GM23338 (cell line): ENCODE measurements around the gene APMAP. TPM values are rescaled to one million over a fixed set of nuclear protein-coding genes. Genes with fewer than 3 reads are reported as not detected.

Experiments used
- ATAC-seq: fragments of 200-7000 bp; cut with Tn5 transposase; 3 replicates; pipeline ENCODE4 v1.9.1; 2020
- DNase-seq: peaks from one replicate; pipeline ENCODE4 v3.0.0-alpha.2; 2015; ENCODE audit warnings: low spot score
- H2AFZ ChIP-seq: fragments of 200-600 bp; sonication (generic); 2 replicates; pipeline ENCODE4 v1.8.0; 2016; ENCODE audit warnings: antibody characterized with exemption, mild to moderate bottlenecking, moderate library complexity
- H3F3A ChIP-seq: fragments of 200-600 bp; sonication (generic); replicated peaks from 2 replicates; pipeline ENCODE4 v1.8.0; 2017; ENCODE audit warnings: antibody characterized with exemption, mixed run types, low read depth
- H3K27ac ChIP-seq: fragments of 200-600 bp; sonication (generic); 2 replicates; pipeline ENCODE4 v1.6.1; 2016; ENCODE audit warnings: low read depth
- H3K27me3 ChIP-seq: fragments of 200-600 bp; sonication (generic); 2 replicates; pipeline ENCODE4 v1.8.0; 2016; ENCODE audit warnings: mild to moderate bottlenecking, mixed run types, moderate library complexity; ENCODE audit not compliant: insufficient read depth
- H3K36me3 ChIP-seq: fragments of 200-600 bp; sonication (generic); 2 replicates; pipeline ENCODE4 v1.8.0; 2016; ENCODE audit warnings: mild to moderate bottlenecking; ENCODE audit not compliant: insufficient read depth
- H3K4me1 ChIP-seq: fragments of 200-600 bp; sonication (generic); 2 replicates; pipeline ENCODE4 v1.8.0; 2016; ENCODE audit warnings: mild to moderate bottlenecking, moderate library complexity; ENCODE audit not compliant: insufficient read depth
- H3K4me2 ChIP-seq: fragments of 200-600 bp; sonication (generic); 2 replicates; pipeline ENCODE4 v1.7.1; 2017; ENCODE audit warnings: mixed run types
- H3K4me3 ChIP-seq: fragments of 200-600 bp; sonication (generic); 2 replicates; pipeline ENCODE4 v1.6.1; 2016; ENCODE audit warnings: mixed run types
- H3K79me2 ChIP-seq: fragments of 200-600 bp; sonication (generic); replicated peaks from 2 replicates; pipeline ENCODE4 v1.8.0; 2017; ENCODE audit warnings: mild to moderate bottlenecking; ENCODE audit not compliant: insufficient read depth
- H3K9me2 ChIP-seq: fragments of 200-600 bp; sonication (generic); 2 replicates; pipeline ENCODE4 v1.8.0; 2017; ENCODE audit not compliant: insufficient read depth
- H4K20me1 ChIP-seq: fragments of 200-600 bp; sonication (generic); replicated peaks from 2 replicates; pipeline ENCODE4 v1.8.0; 2017; ENCODE audit warnings: mild to moderate bottlenecking; ENCODE audit not compliant: insufficient read depth
- H3K27ac Mint-ChIP-seq: 2 replicates; pipeline ENCODE4 v1.8.0; 2020; ENCODE audit warnings: inconsistent platforms, mild to moderate bottlenecking, moderate library complexity, mixed read lengths
- H3K27me3 Mint-ChIP-seq: 3 replicates; pipeline ENCODE4 v1.8.0; 2022; ENCODE audit warnings: low read depth, mild to moderate bottlenecking, moderate library complexity, mixed read lengths, inconsistent platforms; ENCODE audit not compliant: insufficient read depth, poor library complexity
- H3K36me3 Mint-ChIP-seq: 3 replicates; pipeline ENCODE4 v1.8.0; 2021; ENCODE audit warnings: low read depth, mild to moderate bottlenecking, inconsistent platforms, moderate library complexity, mixed read lengths
- H3K4me1 Mint-ChIP-seq: 3 replicates; pipeline ENCODE4 v1.8.0; 2020; ENCODE audit warnings: mild to moderate bottlenecking, inconsistent platforms, mixed read lengths
- H3K4me3 Mint-ChIP-seq: 3 replicates; pipeline ENCODE4 v1.8.0; 2021; ENCODE audit warnings: moderate library complexity, mild to moderate bottlenecking, inconsistent platforms, mixed read lengths
- H3K9me3 Mint-ChIP-seq: 3 replicates; pipeline ENCODE4 v1.8.0; 2020; ENCODE audit warnings: moderate library complexity, mild to moderate bottlenecking, inconsistent platforms, mixed read lengths
- CREB1 ChIP-seq: fragments of 250-450 bp; sonication (Bioruptor Pico); IDR thresholded peaks from 2 replicates; pipeline ENCODE4 v1.5.0; 2020; ENCODE audit warnings: low read depth, mild to moderate bottlenecking, moderate library complexity
- ETS1 ChIP-seq: IDR thresholded peaks from 2 replicates; pipeline ENCODE4 v1.6.1; 2016; ENCODE audit warnings: antibody characterized with exemption
- EZH2 ChIP-seq: fragments of 200-600 bp; sonication (generic); IDR thresholded peaks from one replicate; pipeline ENCODE4 v1.8.0; 2017; ENCODE audit warnings: antibody characterized with exemption, mild to moderate bottlenecking, low read depth; ENCODE audit not compliant: unreplicated experiment
- EZH2phosphoT487 ChIP-seq: fragments of 200-600 bp; sonication (generic); IDR thresholded peaks from one replicate; pipeline ENCODE4 v1.8.1; 2018; ENCODE audit warnings: antibody characterized with exemption; ENCODE audit not compliant: unreplicated experiment
- JUNB ChIP-seq: IDR thresholded peaks from one replicate; pipeline ENCODE4 v1.6.1; 2016; ENCODE audit warnings: antibody characterized with exemption; ENCODE audit not compliant: unreplicated experiment
- NANOG ChIP-seq: IDR thresholded peaks from 2 replicates; pipeline ENCODE4 v1.6.1; 2016; ENCODE audit warnings: antibody characterized with exemption, borderline replicate concordance
- POLR2AphosphoS5 ChIP-seq: IDR thresholded peaks from 2 replicates; pipeline ENCODE4 v1.6.1; 2016; ENCODE audit warnings: antibody characterized with exemption, low read depth
- STAT1 ChIP-seq: IDR thresholded peaks from one replicate; pipeline ENCODE4 v1.6.1; 2016; ENCODE audit warnings: antibody characterized with exemption; ENCODE audit not compliant: unreplicated experiment
- ZNF331 ChIP-seq: fragments of 250-450 bp; sonication (Bioruptor Pico); IDR thresholded peaks from 2 replicates; pipeline ENCODE4 v1.5.0; 2020; ENCODE audit warnings: low read depth, mild to moderate bottlenecking, moderate library complexity
- ZNF462 ChIP-seq: fragments of 250-450 bp; sonication (Bioruptor Pico); IDR thresholded peaks from 2 replicates; pipeline ENCODE4 v1.5.0; 2020; ENCODE audit warnings: mild to moderate bottlenecking, moderate library complexity
- polyA plus RNA-seq: library from polyadenylated mRNA; unstranded; fragments of >200 nt; fragmentation: Nextera tagmentation; extraction: Ambion mirVana; gene quantifications from 2 replicates; pipeline ENCODE4 v1.2.1, GENCODE V29; 2016
- total RNA-seq: library from RNA; depleted of rRNA; stranded (reverse); fragments of >200 nt; shearing (Covaris generic); gene quantifications from 2 replicates; pipeline ENCODE4 v1.2.3, GENCODE V29; 2014
- TF ChIP-seq, protein P1 (sequence below), 2 experiments: fragments of 200-600 bp in 1 of 2; sonication (generic) in 1 of 2; conservative IDR thresholded peaks; 2 replicates each; pipeline versions ENCODE4 v1.5.1 to v1.6.1; 2016 to 2017; ENCODE audit warnings: antibody characterized with exemption in 2 of 2, low read depth in 2 of 2, mild to moderate bottlenecking in 2 of 2, moderate library complexity in 1 of 2
- TF ChIP-seq, protein P2 (sequence below): IDR thresholded peaks from one replicate; pipeline ENCODE4 v1.6.1; 2018; ENCODE audit warnings: antibody characterized with exemption; ENCODE audit not compliant: unreplicated experiment

The APMAP gene
- total and polyA plus RNA-seq, 2 experiments from 2014 or later, result 31.7 to 72.3 TPM

DNA sequence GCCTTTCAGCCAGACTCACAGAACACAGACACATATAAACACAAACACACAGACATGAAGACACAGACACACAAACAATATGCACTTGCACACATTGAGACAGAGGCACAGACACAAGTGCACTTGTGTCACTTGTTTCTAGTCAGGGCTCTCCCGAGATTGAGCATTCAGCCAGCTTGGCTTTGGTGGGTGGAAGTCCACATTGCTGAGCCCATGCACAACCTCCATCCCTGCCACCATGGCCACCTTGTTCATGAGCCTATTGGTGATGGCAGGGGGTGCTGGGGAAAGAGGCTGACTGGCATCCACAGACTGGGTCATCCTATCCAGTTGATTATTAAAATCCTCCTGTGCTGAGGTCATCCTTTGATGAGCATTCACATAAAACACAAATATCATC, 55.0 kb downstream of the APMAP start:
- Histone ChIP-seq H3K27ac (no peak overlapping the region), H2AFZ (no peak overlapping the region), H3K4me3 (no peak overlapping the region), H3K27me3 (no peaks in the 10 kb centered on the region), H3K4me1 (no peaks in the 10 kb centered on the region), H3K4me2 (no peak overlapping the region), H4K20me1 (no peaks in the 10 kb centered on the region), H3K36me3 (no peaks in the 10 kb centered on the region; the same call in 1 of the 2 replicates), H3F3A (no peaks in the 10 kb centered on the region), H3K79me2 (no peaks in the 10 kb centered on the region), H3K9me2 (0 out of 2 replicates have a peak, but pooled peaks cover 5% of the 10 kb centered on the region)
- no peak overlapping the region for H3K4me3 Mint-ChIP-seq
- TF ChIP-seq, protein P1, sequence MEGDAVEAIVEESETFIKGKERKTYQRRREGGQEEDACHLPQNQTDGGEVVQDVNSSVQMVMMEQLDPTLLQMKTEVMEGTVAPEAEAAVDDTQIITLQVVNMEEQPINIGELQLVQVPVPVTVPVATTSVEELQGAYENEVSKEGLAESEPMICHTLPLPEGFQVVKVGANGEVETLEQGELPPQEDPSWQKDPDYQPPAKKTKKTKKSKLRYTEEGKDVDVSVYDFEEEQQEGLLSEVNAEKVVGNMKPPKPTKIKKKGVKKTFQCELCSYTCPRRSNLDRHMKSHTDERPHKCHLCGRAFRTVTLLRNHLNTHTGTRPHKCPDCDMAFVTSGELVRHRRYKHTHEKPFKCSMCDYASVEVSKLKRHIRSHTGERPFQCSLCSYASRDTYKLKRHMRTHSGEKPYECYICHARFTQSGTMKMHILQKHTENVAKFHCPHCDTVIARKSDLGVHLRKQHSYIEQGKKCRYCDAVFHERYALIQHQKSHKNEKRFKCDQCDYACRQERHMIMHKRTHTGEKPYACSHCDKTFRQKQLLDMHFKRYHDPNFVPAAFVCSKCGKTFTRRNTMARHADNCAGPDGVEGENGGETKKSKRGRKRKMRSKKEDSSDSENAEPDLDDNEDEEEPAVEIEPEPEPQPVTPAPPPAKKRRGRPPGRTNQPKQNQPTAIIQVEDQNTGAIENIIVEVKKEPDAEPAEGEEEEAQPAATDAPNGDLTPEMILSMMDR (conservative IDR thresholded peaks at IDR 0.05; ENCODE audit: low read depth in 2 of 2), result no peak
- TF ChIP-seq ZNF462 (CRISPR knock-in tag), result no peak
- TF ChIP-seq STAT1, result no peak
- TF ChIP-seq NANOG, result no peak
- TF ChIP-seq EZH2, result no peak
- no peak for TF ChIP-seq ZNF331 (CRISPR knock-in tag)
- TF ChIP-seq CREB1 (CRISPR knock-in tag), result no peak
- no peak for TF ChIP-seq JUNB
- no peak for TF ChIP-seq POLR2AphosphoS5
- no peak for TF ChIP-seq ETS1
- TF ChIP-seq EZH2phosphoT487, result no peak
- TF ChIP-seq, protein P2, sequence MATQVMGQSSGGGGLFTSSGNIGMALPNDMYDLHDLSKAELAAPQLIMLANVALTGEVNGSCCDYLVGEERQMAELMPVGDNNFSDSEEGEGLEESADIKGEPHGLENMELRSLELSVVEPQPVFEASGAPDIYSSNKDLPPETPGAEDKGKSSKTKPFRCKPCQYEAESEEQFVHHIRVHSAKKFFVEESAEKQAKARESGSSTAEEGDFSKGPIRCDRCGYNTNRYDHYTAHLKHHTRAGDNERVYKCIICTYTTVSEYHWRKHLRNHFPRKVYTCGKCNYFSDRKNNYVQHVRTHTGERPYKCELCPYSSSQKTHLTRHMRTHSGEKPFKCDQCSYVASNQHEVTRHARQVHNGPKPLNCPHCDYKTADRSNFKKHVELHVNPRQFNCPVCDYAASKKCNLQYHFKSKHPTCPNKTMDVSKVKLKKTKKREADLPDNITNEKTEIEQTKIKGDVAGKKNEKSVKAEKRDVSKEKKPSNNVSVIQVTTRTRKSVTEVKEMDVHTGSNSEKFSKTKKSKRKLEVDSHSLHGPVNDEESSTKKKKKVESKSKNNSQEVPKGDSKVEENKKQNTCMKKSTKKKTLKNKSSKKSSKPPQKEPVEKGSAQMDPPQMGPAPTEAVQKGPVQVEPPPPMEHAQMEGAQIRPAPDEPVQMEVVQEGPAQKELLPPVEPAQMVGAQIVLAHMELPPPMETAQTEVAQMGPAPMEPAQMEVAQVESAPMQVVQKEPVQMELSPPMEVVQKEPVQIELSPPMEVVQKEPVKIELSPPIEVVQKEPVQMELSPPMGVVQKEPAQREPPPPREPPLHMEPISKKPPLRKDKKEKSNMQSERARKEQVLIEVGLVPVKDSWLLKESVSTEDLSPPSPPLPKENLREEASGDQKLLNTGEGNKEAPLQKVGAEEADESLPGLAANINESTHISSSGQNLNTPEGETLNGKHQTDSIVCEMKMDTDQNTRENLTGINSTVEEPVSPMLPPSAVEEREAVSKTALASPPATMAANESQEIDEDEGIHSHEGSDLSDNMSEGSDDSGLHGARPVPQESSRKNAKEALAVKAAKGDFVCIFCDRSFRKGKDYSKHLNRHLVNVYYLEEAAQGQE, result no peak
- H3K36me3 Mint-ChIP-seq, result 0 out of 3 replicates have a peak, but pooled peaks cover 5% of the 10 kb centered on the region
- ATAC-seq (no peak), DNase-seq (no peak)
- no peak overlapping the region for H3K27ac Mint-ChIP-seq
- no peaks in the 10 kb centered on the region for H3K4me1 Mint-ChIP-seq
- peaks cover 47% of the 10 kb centered on the region for H3K9me3 Mint-ChIP-seq
- H3K27me3 Mint-ChIP-seq, result no peaks in the 10 kb centered on the region
